ENCODE results near the gene SLC45A3.

- TF ChIP-seq CTCF (IDR thresholded peaks at IDR 0.05; ENCODE audit: insufficient read depth, low read length) (no peak), POLR2AphosphoS5 (IDR thresholded peaks at IDR 0.05; ENCODE audit: low read depth) (no peak), SPI1 (IDR thresholded peaks at IDR 0.05; ENCODE audit: borderline replicate concordance, low read depth) (no peak), GABPA (IDR thresholded peaks at IDR 0.05; ENCODE audit: low read depth) (no peak)
- TF ChIP-seq, protein P1, sequence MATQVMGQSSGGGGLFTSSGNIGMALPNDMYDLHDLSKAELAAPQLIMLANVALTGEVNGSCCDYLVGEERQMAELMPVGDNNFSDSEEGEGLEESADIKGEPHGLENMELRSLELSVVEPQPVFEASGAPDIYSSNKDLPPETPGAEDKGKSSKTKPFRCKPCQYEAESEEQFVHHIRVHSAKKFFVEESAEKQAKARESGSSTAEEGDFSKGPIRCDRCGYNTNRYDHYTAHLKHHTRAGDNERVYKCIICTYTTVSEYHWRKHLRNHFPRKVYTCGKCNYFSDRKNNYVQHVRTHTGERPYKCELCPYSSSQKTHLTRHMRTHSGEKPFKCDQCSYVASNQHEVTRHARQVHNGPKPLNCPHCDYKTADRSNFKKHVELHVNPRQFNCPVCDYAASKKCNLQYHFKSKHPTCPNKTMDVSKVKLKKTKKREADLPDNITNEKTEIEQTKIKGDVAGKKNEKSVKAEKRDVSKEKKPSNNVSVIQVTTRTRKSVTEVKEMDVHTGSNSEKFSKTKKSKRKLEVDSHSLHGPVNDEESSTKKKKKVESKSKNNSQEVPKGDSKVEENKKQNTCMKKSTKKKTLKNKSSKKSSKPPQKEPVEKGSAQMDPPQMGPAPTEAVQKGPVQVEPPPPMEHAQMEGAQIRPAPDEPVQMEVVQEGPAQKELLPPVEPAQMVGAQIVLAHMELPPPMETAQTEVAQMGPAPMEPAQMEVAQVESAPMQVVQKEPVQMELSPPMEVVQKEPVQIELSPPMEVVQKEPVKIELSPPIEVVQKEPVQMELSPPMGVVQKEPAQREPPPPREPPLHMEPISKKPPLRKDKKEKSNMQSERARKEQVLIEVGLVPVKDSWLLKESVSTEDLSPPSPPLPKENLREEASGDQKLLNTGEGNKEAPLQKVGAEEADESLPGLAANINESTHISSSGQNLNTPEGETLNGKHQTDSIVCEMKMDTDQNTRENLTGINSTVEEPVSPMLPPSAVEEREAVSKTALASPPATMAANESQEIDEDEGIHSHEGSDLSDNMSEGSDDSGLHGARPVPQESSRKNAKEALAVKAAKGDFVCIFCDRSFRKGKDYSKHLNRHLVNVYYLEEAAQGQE (IDR thresholded peaks at IDR 0.05; ENCODE audit: insufficient replicate concordance, low read depth) = no peak
Observed at GRCh38 chr1:205636732-205637131, 43.6 kb downstream of the SLC45A3 start.
